ENCODE data around the gene IRF9. TPM values are rescaled to one million over a fixed set of nuclear protein-coding genes. Genes with fewer than 3 reads are reported as not detected.

The IRF9 gene
- total RNA-seq, 3 donors from 2014 or later: 110 to 152 (median 121) TPM

DNA sequence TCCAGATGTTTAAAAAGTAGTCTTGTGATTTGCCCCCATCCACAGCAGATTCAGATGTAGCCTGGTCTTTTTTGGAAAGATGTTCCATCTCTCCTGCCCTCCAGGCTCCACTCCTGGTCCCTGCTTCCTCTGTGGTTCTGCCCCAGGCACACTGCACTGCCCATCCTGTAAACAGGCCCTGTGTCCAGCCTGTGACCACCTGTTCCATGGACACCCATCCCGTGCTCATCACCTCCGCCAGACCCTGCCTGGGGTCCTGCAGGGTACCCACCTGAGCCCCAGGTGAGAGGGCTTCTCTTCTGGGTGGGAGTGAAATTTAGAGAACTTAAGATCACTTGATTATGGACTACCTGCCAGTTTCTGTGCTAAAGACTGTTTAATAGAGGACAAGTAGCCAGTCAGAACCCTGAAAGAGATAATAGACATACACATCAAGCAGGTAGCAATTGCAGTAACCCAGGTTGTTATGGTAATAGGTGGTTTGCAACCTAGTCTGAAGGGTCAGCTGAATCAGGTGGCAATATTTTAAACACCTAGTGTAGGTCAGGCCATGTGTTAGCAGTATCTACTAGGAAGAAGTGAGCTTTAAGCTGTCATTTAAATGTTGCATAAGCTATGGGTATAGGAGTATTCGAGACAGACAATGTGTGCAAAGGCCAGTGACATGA is 11.6 kb upstream of the IRF9 start:
- DNase-seq (no peak), ATAC-seq (no peak)
- H3K27me3 Mint-ChIP-seq (ENCODE audit: low read depth): no peaks in the 10 kb centered on the region
- H3K36me3 Mint-ChIP-seq (ENCODE audit: insufficient read depth): peaks cover 33% of the 10 kb centered on the region
- H3K4me3 Mint-ChIP-seq: peak overlapping the region; percentile 98
- peaks cover 39% of the 10 kb centered on the region for H3K4me1 Mint-ChIP-seq (ENCODE audit: low read depth)
- H3K9me3 Mint-ChIP-seq: no peaks in the 10 kb centered on the region

DNA sequence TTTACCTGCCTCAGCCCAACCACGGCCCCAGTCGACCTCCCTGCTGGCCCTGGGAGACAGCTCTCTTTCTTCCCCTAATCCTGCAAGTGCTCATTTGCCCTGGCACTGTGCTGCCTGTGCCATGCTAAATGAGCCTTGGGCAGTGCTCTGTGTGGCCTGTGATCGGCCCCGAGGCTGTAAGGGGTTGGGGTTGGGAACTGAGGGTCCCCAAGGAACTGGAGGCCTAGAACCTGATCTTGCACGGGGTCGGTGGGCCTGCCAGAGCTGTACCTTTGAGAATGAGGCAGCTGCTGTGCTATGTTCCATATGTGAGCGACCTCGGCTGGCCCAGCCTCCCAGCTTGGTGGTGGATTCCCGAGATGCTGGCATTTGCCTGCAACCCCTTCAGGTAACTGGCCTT is 11.0 kb upstream of the IRF9 start:
- Mint-ChIP-seq H3K4me1 (ENCODE audit: low read depth) (peaks cover 34% of the 10 kb centered on the region), H3K9me3 (no peaks in the 10 kb centered on the region), H3K27me3 (ENCODE audit: low read depth) (no peaks in the 10 kb centered on the region), H3K4me3 (no peak overlapping the region), H3K36me3 (ENCODE audit: insufficient read depth) (peaks cover 32% of the 10 kb centered on the region)
- DNase-seq (no peak), ATAC-seq (no peak)

GRCh38 chr14:24150567-24150966 is 10.5 kb upstream of the IRF9 start:
- no peaks in the 10 kb centered on the region for H3K27me3 Mint-ChIP-seq (ENCODE audit: low read depth)
- ATAC-seq (no peak), DNase-seq (no peak)
- no peaks in the 10 kb centered on the region for H3K9me3 Mint-ChIP-seq
- H3K4me3 Mint-ChIP-seq: no peak overlapping the region
- peaks cover 29% of the 10 kb centered on the region for H3K36me3 Mint-ChIP-seq (ENCODE audit: insufficient read depth)
- H3K4me1 Mint-ChIP-seq (ENCODE audit: low read depth): peaks cover 29% of the 10 kb centered on the region

- no peak for DNase-seq
- H3K4me3 Mint-ChIP-seq: no peak overlapping the region
- H3K36me3 Mint-ChIP-seq (ENCODE audit: insufficient read depth): peaks cover 33% of the 10 kb centered on the region
- H3K27me3 Mint-ChIP-seq (ENCODE audit: low read depth): no peaks in the 10 kb centered on the region
- no peaks in the 10 kb centered on the region for H3K9me3 Mint-ChIP-seq
- H3K4me1 Mint-ChIP-seq (ENCODE audit: low read depth): peaks cover 26% of the 10 kb centered on the region
- ATAC-seq: no peak
Measured at GRCh38 chr14:24150993-24151392, 10.1 kb upstream of the IRF9 start.

DNA sequence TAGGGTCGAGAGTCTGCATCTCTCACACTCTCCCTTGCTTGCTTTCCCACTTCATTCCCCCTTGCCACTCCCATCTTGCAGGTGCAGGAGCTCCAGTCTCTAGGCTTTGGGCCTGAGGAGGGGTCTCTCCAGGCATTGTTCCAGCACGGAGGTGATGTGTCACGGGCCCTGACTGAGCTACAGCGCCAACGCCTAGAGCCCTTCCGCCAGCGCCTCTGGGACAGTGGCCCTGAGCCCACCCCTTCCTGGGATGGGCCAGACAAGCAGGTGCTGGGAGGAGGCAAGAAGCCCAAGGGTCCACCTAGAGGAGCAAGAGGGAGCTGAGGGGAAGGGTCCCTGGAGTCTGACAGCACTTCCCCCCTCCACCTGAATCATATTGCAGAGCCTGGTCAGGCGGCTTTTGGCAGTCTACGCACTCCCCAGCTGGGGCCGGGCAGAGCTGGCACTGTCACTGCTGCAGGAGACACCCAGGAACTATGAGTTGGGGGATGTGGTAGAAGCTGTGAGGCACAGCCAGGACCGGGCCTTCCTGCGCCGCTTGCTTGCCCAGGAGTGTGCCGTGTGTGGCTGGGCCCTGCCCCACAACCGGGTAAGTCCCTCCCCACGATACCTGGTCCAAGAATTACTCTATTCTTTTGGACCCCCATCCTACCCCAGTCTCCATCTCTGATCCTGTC is 9.5 kb upstream of the IRF9 start:
- H3K36me3 Mint-ChIP-seq (ENCODE audit: insufficient read depth): peaks cover 34% of the 10 kb centered on the region

GRCh38 chr14:24155100-24155499 is 6.0 kb upstream of the IRF9 start:
- Mint-ChIP-seq H3K4me1 (ENCODE audit: low read depth) (peaks cover 4% of the 10 kb centered on the region), H3K27me3 (ENCODE audit: low read depth) (no peaks in the 10 kb centered on the region), H3K9me3 (no peaks in the 10 kb centered on the region), H3K4me3 (no peak overlapping the region), H3K36me3 (ENCODE audit: insufficient read depth) (peaks cover 34% of the 10 kb centered on the region)
- DNase-seq (no peak), ATAC-seq (no peak)

More for the DNA sequence above, 9.5 kb upstream of the IRF9 start:
- Mint-ChIP-seq H3K27me3 (ENCODE audit: low read depth) (no peaks in the 10 kb centered on the region), H3K9me3 (no peaks in the 10 kb centered on the region), H3K4me3 (no peak overlapping the region), H3K4me1 (ENCODE audit: low read depth) (peaks cover 22% of the 10 kb centered on the region)
- ATAC-seq (no peak), DNase-seq (no peak)

- Mint-ChIP-seq H3K36me3 (ENCODE audit: insufficient read depth) (peaks cover 30% of the 10 kb centered on the region), H3K9me3 (no peaks in the 10 kb centered on the region), H3K4me1 (ENCODE audit: low read depth) (peaks cover 11% of the 10 kb centered on the region), H3K4me3 (no peak overlapping the region), H3K27me3 (ENCODE audit: low read depth) (no peaks in the 10 kb centered on the region)
- ATAC-seq (no peak), DNase-seq (no peak)
Measured at GRCh38 chr14:24156840-24157239, 4.2 kb upstream of the IRF9 start.

GRCh38 chr14:24157331-24157730 is 3.7 kb upstream of the IRF9 start:
- no peaks in the 10 kb centered on the region for H3K27me3 Mint-ChIP-seq (ENCODE audit: low read depth)
- no peak overlapping the region for H3K4me3 Mint-ChIP-seq
- ATAC-seq: no peak
- H3K9me3 Mint-ChIP-seq: no peaks in the 10 kb centered on the region
- H3K36me3 Mint-ChIP-seq (ENCODE audit: insufficient read depth): peaks cover 31% of the 10 kb centered on the region
- peaks cover 15% of the 10 kb centered on the region for H3K4me1 Mint-ChIP-seq (ENCODE audit: low read depth)
- DNase-seq: no peak

DNA sequence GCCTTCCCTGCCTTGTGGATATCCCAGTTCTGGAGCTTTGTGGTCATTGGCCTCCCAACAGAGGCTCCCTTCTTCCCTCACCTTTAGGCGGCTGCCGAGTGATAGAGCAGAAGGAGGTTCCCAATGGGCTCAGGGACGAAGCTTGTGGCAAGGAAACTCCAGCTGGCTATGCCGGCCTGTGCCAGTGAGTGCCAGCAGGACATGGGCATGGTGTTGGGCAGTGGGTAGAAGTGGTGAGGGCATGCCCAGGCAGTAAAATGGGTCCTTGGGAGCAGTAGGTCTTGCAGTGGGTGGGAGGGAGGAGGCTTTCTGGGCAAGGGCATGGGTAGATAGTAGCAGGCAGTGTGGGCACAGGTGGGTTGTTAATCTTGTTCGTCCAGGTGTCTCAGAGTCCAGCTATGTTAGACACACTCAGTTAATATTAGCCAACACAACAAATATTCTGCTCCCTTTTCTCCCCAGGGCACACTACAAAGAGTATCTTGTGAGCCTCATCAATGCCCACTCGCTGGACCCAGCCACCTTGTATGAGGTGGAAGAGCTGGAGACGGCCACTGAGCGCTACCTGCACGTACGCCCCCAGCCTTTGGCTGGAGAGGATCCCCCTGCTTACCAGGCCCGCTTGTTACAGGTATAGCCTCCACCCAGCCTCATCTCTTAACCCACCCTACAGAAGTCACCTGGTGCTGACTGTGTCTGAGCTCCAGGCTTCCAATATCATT is 1.1 kb upstream of the IRF9 start:
- no peak for ATAC-seq
- Mint-ChIP-seq H3K9me3 (no peaks in the 10 kb centered on the region), H3K27me3 (ENCODE audit: low read depth) (no peaks in the 10 kb centered on the region), H3K4me1 (ENCODE audit: low read depth) (peaks cover 40% of the 10 kb centered on the region), H3K36me3 (ENCODE audit: insufficient read depth) (peaks cover 42% of the 10 kb centered on the region), H3K4me3 (no peak overlapping the region)
- no peak for DNase-seq

DNA sequence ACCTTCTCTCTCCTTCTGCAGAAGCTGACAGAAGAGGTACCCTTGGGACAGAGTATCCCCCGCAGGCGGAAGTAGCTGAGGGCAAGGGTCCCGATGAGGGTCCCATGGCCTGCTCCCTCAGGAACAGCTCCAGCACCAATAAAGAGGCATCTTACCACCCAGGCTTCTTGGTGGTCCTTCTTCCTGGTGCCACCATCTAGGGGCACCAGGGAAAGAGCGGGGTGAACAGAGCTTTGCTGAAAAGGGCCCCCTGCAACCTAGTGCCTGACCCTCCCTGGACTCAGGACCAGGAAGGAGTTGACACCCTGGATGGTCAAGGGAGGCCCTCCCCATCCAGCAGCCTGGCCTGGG is 591 bp upstream of the IRF9 start:
- DNase-seq: no peak
- Mint-ChIP-seq H3K4me1 (ENCODE audit: low read depth) (peaks cover 46% of the 10 kb centered on the region), H3K36me3 (ENCODE audit: insufficient read depth) (peaks cover 46% of the 10 kb centered on the region), H3K4me3 (no peak overlapping the region), H3K9me3 (no peaks in the 10 kb centered on the region), H3K27me3 (ENCODE audit: low read depth) (no peaks in the 10 kb centered on the region)
- ATAC-seq: no peak

GRCh38 chr14:24162093-24162492 is 1.0 kb downstream of the IRF9 start:
- H3K9me3 Mint-ChIP-seq: no peaks in the 10 kb centered on the region
- peak in 1 of 2 donors; percentile 22 for ATAC-seq
- no peaks in the 10 kb centered on the region for H3K27me3 Mint-ChIP-seq (ENCODE audit: low read depth)
- H3K4me1 Mint-ChIP-seq (ENCODE audit: low read depth): peaks cover 49% of the 10 kb centered on the region
- H3K4me3 Mint-ChIP-seq: peak overlapping the region; percentile 98
- H3K36me3 Mint-ChIP-seq (ENCODE audit: insufficient read depth): peaks cover 46% of the 10 kb centered on the region
- DNase-seq: no peak

- DNase-seq (no peak), ATAC-seq (no peak)
- Mint-ChIP-seq H3K4me3 (peak overlapping the region; percentile 51), H3K4me1 (ENCODE audit: low read depth) (peaks cover 55% of the 10 kb centered on the region), H3K9me3 (no peaks in the 10 kb centered on the region), H3K27me3 (ENCODE audit: low read depth) (no peaks in the 10 kb centered on the region), H3K36me3 (ENCODE audit: insufficient read depth) (peaks cover 50% of the 10 kb centered on the region)
Measured at GRCh38 chr14:24164518-24164991, 3.5 kb downstream of the IRF9 start.

DNA sequence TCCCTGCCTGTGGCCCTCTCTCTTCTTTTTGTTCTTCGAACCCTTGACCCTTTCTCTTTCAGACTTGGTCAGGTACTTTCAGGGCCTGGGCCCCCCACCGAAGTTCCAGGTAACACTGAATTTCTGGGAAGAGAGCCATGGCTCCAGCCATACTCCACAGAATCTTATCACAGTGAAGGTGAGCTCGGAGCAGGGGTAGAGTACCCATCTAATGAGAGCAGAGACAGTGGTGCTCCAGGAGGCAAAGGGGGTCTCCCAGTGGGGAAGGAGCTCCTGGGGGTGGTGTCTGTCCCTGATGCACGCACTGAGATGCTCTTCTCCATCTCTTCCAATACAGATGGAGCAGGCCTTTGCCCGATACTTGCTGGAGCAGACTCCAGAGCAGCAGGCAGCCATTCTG is 4.7 kb downstream of the IRF9 start:
- no peak for DNase-seq
- Mint-ChIP-seq H3K9me3 (no peaks in the 10 kb centered on the region), H3K27me3 (ENCODE audit: low read depth) (no peaks in the 10 kb centered on the region), H3K4me3 (no peak overlapping the region), H3K36me3 (ENCODE audit: insufficient read depth) (peaks cover 46% of the 10 kb centered on the region), H3K4me1 (ENCODE audit: low read depth) (peaks cover 48% of the 10 kb centered on the region)
- no peak for ATAC-seq

GRCh38 chr14:24167469-24168114 is 6.5 kb downstream of the IRF9 start:
- Mint-ChIP-seq H3K9me3 (no peaks in the 10 kb centered on the region), H3K27me3 (ENCODE audit: low read depth) (no peaks in the 10 kb centered on the region), H3K4me1 (ENCODE audit: low read depth) (peaks cover 43% of the 10 kb centered on the region), H3K4me3 (no peak overlapping the region), H3K36me3 (ENCODE audit: insufficient read depth) (peaks cover 45% of the 10 kb centered on the region)
- no peak for ATAC-seq
- no peak for DNase-seq

Data from activated T-cell treated with anti-CD3 and anti-CD28 coated beads, Interleukin-2, amount 50 U/mL, for 4 hours (primary cell).